ENCODE results near the gene UMODL1.

The UMODL1 gene

GRCh38 chr21:42171091-42172053 is 100.3 kb downstream of the UMODL1 start:
- Histone ChIP-seq H3K36me3 (no peaks in the 10 kb centered on the region), H3K4me1 (ENCODE audit: control insufficient read depth in 1 of 2, insufficient read depth in 1 of 2, low read depth in 1 of 2, low read length in 1 of 2) (no peaks in the 10 kb centered on the region), H3K27ac (no peak overlapping the region), H3K9me3 (no peaks in the 10 kb centered on the region), H3K27me3 (no peaks in the 10 kb centered on the region), H3K4me3 (ENCODE audit: low read depth in 1 of 2, low read length in 1 of 2) (no peak overlapping the region)
- no peak for TF ChIP-seq CTCF (IDR thresholded peaks at IDR 0.05)

- no peak for TF ChIP-seq CTCF (IDR thresholded peaks at IDR 0.05)
- no peaks in the 10 kb centered on the region for H3K9me3 ChIP-seq
- H3K4me1 ChIP-seq (ENCODE audit: control insufficient read depth in 1 of 2, insufficient read depth in 1 of 2, low read depth in 1 of 2, low read length in 1 of 2) = no peaks in the 10 kb centered on the region
- no peaks in the 10 kb centered on the region for H3K36me3 ChIP-seq
- no peak overlapping the region for H3K27ac ChIP-seq
- H3K27me3 ChIP-seq = no peaks in the 10 kb centered on the region
- H3K4me3 ChIP-seq (ENCODE audit: low read depth in 1 of 2, low read length in 1 of 2) = no peak overlapping the region
Measured at GRCh38 chr21:42172596-42173483, 101.7 kb downstream of the UMODL1 start.

GRCh38 chr21:42174173-42174572 is 103.1 kb downstream of the UMODL1 start:
- Histone ChIP-seq H3K4me3 (ENCODE audit: low read depth in 1 of 2, low read length in 1 of 2) (no peak overlapping the region), H3K9me3 (no peaks in the 10 kb centered on the region), H3K27me3 (no peaks in the 10 kb centered on the region), H3K27ac (no peak overlapping the region), H3K36me3 (no peaks in the 10 kb centered on the region), H3K4me1 (ENCODE audit: control insufficient read depth in 1 of 2, insufficient read depth in 1 of 2, low read depth in 1 of 2, low read length in 1 of 2) (no peaks in the 10 kb centered on the region)
- no peak for TF ChIP-seq CTCF (IDR thresholded peaks at IDR 0.05)

GRCh38 chr21:42175110-42175710 is 104.1 kb downstream of the UMODL1 start:
- Histone ChIP-seq H3K27me3 (no peaks in the 10 kb centered on the region), H3K4me3 (ENCODE audit: low read depth in 1 of 2, low read length in 1 of 2) (no peak overlapping the region), H3K36me3 (no peaks in the 10 kb centered on the region), H3K27ac (no peak overlapping the region), H3K4me1 (ENCODE audit: control insufficient read depth in 1 of 2, insufficient read depth in 1 of 2, low read depth in 1 of 2, low read length in 1 of 2) (no peaks in the 10 kb centered on the region), H3K9me3 (no peaks in the 10 kb centered on the region)
- no peak for TF ChIP-seq CTCF (IDR thresholded peaks at IDR 0.05)

GRCh38 chr21:42176859-42177258 is 105.7 kb downstream of the UMODL1 start:
- Histone ChIP-seq H3K4me3 (ENCODE audit: low read depth in 1 of 2, low read length in 1 of 2) (no peak overlapping the region), H3K4me1 (ENCODE audit: control insufficient read depth in 1 of 2, insufficient read depth in 1 of 2, low read depth in 1 of 2, low read length in 1 of 2) (no peaks in the 10 kb centered on the region), H3K36me3 (no peaks in the 10 kb centered on the region), H3K9me3 (no peaks in the 10 kb centered on the region), H3K27ac (no peak overlapping the region), H3K27me3 (no peaks in the 10 kb centered on the region)
- no peak for TF ChIP-seq CTCF (IDR thresholded peaks at IDR 0.05)

Measured in neutrophil (primary cell).